ENCODE measurements around the gene AK2.
"Not testable (repeated sequence)": the region's sequence is repeated elsewhere in the genome, so short reads cannot be mapped to it uniquely, and the experiment has no call there.

Gene AK2

GRCh38 chr1:33050221-33051076, 13.8 kb upstream of the AK2 start:
- DNase-seq: no peak

- no peak for DNase-seq
Measured at GRCh38 chr1:33049371-33049770, 12.7 kb upstream of the AK2 start.

- no peak for DNase-seq
Measured at GRCh38 chr1:33048426-33048825, 11.7 kb upstream of the AK2 start.

GRCh38 chr1:33047839-33048305, 11.2 kb upstream of the AK2 start:
- DNase-seq: no peak

GRCh38 chr1:33047290-33047689, 10.6 kb upstream of the AK2 start:
- DNase-seq: no peak

GRCh38 chr1:33046234-33046633, 9.6 kb upstream of the AK2 start:
- DNase-seq: not testable (repeated sequence)

GRCh38 chr1:33045814-33046213, 9.1 kb upstream of the AK2 start:
- no peak for DNase-seq

GRCh38 chr1:33045246-33045645, 8.6 kb upstream of the AK2 start:
- DNase-seq: no peak

GRCh38 chr1:33043267-33044092, 6.8 kb upstream of the AK2 start:
- no peak for DNase-seq

GRCh38 chr1:33042831-33043230, 6.1 kb upstream of the AK2 start:
- no peak for DNase-seq

GRCh38 chr1:33041026-33041425, 4.3 kb upstream of the AK2 start:
- DNase-seq: no peak

- no peak for DNase-seq
Measured at GRCh38 chr1:33039840-33040239, 3.2 kb upstream of the AK2 start.

- DNase-seq: no peak
Measured at GRCh38 chr1:33036051-33036525, 595 bp downstream of the AK2 start.

- DNase-seq: no peak
Measured at GRCh38 chr1:33032126-33032869, 4.4 kb downstream of the AK2 start.

GRCh38 chr1:33031506-33031905, 5.2 kb downstream of the AK2 start:
- no peak for DNase-seq

GRCh38 chr1:33030575-33030974, 6.1 kb downstream of the AK2 start:
- DNase-seq: no peak

- DNase-seq: no peak
Measured at GRCh38 chr1:33029921-33030320, 6.8 kb downstream of the AK2 start.

GRCh38 chr1:33029209-33029608, 7.5 kb downstream of the AK2 start:
- DNase-seq: no peak

- DNase-seq: no peak
Measured at GRCh38 chr1:33025761-33026160, 10.9 kb downstream of the AK2 start.

- DNase-seq: no peak
Measured at GRCh38 chr1:33025180-33025569, 11.5 kb downstream of the AK2 start.

- DNase-seq: not testable (repeated sequence)
Measured at GRCh38 chr1:33024430-33025179, 12.1 kb downstream of the AK2 start.

GRCh38 chr1:33022650-33023200, 14.0 kb downstream of the AK2 start:
- DNase-seq: no peak
